Femur (tissue), 1 donor: ENCODE measurements around the gene REG1B.
"Not testable (repeated sequence)": the region's sequence is repeated elsewhere in the genome, so short reads cannot be mapped to it uniquely, and the experiment has no call there.

Experiments
- DNase-seq: peaks from one replicate; pipeline ENCODE4 v3.0.0-alpha.2; 2017

Gene REG1B

GRCh38 chr2:79083597-79084251 lies 4.1 kb downstream of the REG1B start:
- no peak for DNase-seq

- DNase-seq, result no peak
Measured at GRCh38 chr2:79082987-79083386, 4.8 kb downstream of the REG1B start.

GRCh38 chr2:79071078-79071477 lies 16.7 kb downstream of the REG1B start:
- no peak for DNase-seq

GRCh38 chr2:79065201-79065600 lies 22.6 kb downstream of the REG1B start:
- no peak for DNase-seq

GRCh38 chr2:79054769-79055168 lies 33.0 kb downstream of the REG1B start:
- DNase-seq, result not testable (repeated sequence)

GRCh38 chr2:79053486-79053885 lies 34.3 kb downstream of the REG1B start:
- peak; percentile 84 for DNase-seq

GRCh38 chr2:79041032-79041448 lies 46.8 kb downstream of the REG1B start:
- DNase-seq, result no peak

- DNase-seq, result no peak
Measured at GRCh38 chr2:79039944-79040343, 47.8 kb downstream of the REG1B start.
